ENCODE measurements around the gene GRIN2A.

DNA sequence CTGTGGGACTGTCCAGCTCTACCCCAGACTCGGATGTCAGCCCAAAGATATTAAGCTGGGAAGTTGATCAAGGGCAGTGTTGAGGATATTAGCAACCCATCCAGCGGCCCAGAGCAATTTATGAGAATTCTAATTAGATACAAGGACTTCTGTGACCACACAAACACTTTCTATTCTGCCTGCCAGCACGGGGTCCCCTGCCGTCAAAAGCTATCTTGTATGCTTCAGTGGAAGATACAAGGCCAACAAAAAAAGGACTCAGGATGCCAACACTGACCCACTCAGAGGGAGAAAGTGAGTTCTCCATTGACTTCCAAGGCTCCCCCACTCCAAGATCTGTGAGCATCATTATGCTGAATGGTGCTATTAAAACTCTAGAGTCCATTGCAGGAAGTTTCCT lies 390.7 kb downstream of the GRIN2A start:
- TF ChIP-seq, protein P1, sequence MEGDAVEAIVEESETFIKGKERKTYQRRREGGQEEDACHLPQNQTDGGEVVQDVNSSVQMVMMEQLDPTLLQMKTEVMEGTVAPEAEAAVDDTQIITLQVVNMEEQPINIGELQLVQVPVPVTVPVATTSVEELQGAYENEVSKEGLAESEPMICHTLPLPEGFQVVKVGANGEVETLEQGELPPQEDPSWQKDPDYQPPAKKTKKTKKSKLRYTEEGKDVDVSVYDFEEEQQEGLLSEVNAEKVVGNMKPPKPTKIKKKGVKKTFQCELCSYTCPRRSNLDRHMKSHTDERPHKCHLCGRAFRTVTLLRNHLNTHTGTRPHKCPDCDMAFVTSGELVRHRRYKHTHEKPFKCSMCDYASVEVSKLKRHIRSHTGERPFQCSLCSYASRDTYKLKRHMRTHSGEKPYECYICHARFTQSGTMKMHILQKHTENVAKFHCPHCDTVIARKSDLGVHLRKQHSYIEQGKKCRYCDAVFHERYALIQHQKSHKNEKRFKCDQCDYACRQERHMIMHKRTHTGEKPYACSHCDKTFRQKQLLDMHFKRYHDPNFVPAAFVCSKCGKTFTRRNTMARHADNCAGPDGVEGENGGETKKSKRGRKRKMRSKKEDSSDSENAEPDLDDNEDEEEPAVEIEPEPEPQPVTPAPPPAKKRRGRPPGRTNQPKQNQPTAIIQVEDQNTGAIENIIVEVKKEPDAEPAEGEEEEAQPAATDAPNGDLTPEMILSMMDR (optimal IDR thresholded peaks at IDR 0.05 in 1 of 3, IDR thresholded peaks at IDR 0.05 in 1 of 3, conservative IDR thresholded peaks at IDR 0.05 in 1 of 3; ENCODE audit: extremely low read depth in 1 of 3, insufficient read depth in 2 of 3, low read length in 3 of 3) = no peak
- no peak for TF ChIP-seq EZH2 (IDR thresholded peaks at IDR 0.05; ENCODE audit: low read length)

All from keratinocyte (primary cell).